Stimulated activated CD8-positive, alpha-beta memory T cell treated with anti-CD3 and anti-CD28 coated beads, Interleukin-15, amount 100 ng/mL, for 1 hour (primary cell): Measurements from ENCODE around the gene TMEM259.
A peak's percentile ranks its signal among the peaks of the same experiment; 100 is the strongest.

Experiments
- DNase-seq: peaks from one replicate; pipeline ENCODE4 v3.0.0-alpha.2; 2020; ENCODE audit warnings: low read depth

TMEM259 gene

GRCh38 chr19:1020868-1021425, at the start of gene TMEM259:
TSS of gene TMEM259 (minus strand) at chr19:1021123. CDS start at chr19:1020996, 127 bp downstream.
- DNase-seq = peak; percentile 93

GRCh38 chr19:1070576-1070930, 49.6 kb upstream of the TMEM259 start:
- no peak for DNase-seq

GRCh38 chr19:1069009-1069779, 48.3 kb upstream of the TMEM259 start:
- DNase-seq = no peak

- no peak for DNase-seq
Observed at GRCh38 chr19:1068009-1069001, 47.4 kb upstream of the TMEM259 start.

GRCh38 chr19:1067341-1067957, 46.5 kb upstream of the TMEM259 start:
- no peak for DNase-seq

GRCh38 chr19:1066748-1067340, 45.9 kb upstream of the TMEM259 start, which contains the start of gene ARHGAP45:
TSS of gene ARHGAP45 (plus strand) at chr19:1067167. CDS start at chr19:1067406, 239 bp downstream.
- no peak for DNase-seq

GRCh38 chr19:1066251-1066747, 45.4 kb upstream of the TMEM259 start:
- DNase-seq = no peak

- DNase-seq = no peak
Observed at GRCh38 chr19:1065606-1066109, 44.7 kb upstream of the TMEM259 start.

- no peak for DNase-seq
Observed at GRCh38 chr19:1064661-1065605, 44.0 kb upstream of the TMEM259 start.

GRCh38 chr19:1063909-1064660, 43.2 kb upstream of the TMEM259 start:
- no peak for DNase-seq

GRCh38 chr19:1063030-1063908, 42.3 kb upstream of the TMEM259 start:
- DNase-seq = no peak

- no peak for DNase-seq
Observed at GRCh38 chr19:1062387-1063029, 41.6 kb upstream of the TMEM259 start.

GRCh38 chr19:1061987-1062386, 41.1 kb upstream of the TMEM259 start:
- DNase-seq = no peak

GRCh38 chr19:1060689-1061088, 39.8 kb upstream of the TMEM259 start:
- no peak for DNase-seq

- no peak for DNase-seq
Observed at GRCh38 chr19:1058112-1058511, 37.2 kb upstream of the TMEM259 start.

GRCh38 chr19:1057176-1057855, 36.4 kb upstream of the TMEM259 start:
- no peak for DNase-seq
